ENCODE measurements around the gene ARPC1A.

ARPC1A gene

DNA sequence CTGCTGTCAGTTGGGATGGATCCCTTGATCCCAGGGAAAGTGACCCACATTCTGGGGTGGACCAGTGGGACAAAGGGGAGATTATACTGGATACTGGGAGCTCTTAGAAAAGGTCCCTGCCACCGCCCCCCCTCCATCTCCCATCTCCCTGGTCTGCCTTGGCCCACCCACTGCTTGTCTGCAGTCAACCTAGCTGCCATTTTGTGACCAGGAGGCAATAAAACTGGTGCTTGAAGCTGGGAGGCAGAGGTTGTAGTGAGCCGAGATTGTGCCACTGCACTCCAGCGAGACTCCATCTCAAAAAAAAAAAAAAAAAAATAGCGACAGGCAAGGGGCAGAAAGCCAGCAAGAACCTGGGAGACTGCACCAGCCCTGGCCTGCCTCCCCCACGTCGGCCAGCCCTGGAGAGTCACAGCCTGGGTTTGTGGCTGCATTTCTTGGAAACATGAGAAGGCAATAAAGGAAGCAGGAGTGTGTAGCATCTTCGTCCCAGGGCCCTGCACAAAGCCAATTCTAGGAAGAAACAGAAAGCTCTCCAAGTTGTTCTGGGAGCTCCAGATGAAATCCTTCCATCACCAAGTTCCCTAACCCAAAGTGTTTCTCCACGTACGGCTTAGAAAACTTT, 44.2 kb downstream of the ARPC1A start:
- TF ChIP-seq CTCF (IDR thresholded peaks at IDR 0.05), result no peak

- TF ChIP-seq CTCF (IDR thresholded peaks at IDR 0.05), result no peak
Measured at GRCh38 chr7:99371376-99371920, 45.8 kb downstream of the ARPC1A start.

GRCh38 chr7:99372275-99373090, 46.8 kb downstream of the ARPC1A start:
- TF ChIP-seq CTCF (IDR thresholded peaks at IDR 0.05), result no peak

DNA sequence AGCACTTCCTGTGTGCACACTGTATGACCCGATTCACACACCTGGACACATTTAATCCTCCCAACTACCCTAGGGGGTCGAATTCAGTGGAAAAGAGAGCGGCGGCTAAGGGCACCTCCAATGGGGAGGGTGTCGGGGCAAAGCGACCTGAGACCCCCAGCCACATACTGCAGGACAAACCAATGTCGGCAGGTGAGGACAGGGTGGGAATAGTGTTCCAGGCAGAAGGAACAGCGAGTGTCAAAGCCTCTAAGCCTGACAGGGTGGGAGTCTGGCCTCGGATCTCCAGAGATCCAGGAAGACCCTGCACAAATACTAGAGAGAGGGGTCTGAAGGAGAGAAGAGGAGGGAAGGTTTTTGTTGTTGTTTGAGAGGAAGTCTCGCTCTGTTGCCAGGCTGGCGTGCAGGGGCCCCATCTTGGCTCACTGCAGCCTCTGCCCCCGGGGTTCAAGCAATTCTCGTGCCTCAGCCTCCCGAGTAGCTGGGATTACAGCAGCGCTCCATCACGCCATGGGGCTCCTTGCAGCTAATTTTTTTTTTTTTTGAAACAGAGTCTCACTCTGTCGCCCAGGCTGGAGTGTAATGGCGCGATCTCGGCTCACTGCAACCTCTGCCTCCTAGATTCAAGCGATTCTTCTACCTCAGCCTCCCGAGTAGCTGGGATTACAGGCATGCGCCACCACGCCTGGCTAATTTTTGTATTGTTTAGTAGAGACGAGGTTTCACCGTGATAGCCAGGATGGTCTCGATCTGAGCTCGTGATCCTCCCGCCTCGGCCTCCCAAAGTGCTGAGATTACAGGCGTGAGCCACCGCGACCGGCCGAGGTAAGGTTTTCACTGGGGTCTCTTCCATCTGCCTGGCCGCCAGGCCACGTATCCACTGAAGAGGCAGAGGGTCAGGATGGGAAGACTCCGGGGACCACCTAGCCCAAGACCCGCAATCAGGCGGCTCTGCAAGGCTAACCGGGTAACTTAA, 47.7 kb downstream of the ARPC1A start:
- TF ChIP-seq CTCF (IDR thresholded peaks at IDR 0.05), result no peak

DNA sequence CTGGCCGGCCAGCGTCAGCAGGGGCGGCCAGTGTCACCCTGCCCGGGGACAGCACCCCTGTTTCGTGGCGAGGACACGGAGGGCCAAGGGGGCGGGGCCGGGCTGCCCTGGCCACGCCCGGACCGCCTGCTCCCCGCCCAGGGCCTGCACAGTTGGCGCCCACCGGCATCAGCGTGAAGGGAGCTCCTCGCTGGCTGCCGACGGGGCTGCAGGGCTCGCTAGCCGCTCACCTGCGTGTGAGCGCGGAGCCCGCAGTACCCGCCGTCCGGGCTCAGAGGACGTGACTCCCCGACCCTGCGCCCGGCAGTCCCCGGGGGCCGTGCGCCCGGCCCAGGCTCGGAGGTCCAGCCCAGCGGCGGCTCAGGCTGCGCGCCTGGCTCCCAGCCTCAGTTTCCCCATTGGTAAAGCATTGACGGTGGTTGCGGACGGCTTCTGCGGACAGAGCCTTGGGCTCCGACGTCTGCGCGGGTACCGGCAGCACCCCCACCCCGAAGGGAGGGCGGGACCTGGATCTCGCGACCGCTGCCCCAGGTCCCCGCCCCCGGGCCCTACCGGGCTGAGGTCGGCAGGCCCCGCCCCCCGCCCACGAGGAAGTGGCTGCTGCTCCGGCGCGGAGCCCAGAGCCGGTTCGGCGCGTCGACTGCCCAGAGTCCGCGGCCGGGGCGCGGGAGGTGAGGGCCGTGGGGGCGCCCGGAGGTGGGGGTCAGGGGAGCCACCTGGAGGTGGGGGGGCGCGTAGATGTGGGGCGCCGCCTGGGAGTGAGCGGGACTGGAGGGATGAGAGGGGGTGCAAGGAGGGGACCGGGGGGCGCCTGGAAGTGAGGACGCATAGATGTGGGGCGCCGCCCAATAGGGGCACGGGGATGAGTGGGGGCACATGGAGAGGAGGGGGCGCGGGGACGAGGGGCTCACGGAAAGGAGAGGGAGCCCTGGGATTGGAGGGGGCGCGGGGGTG, 48.7 kb downstream of the ARPC1A start, which contains the start of gene ARPC1B:
Gene ARPC1B, plus strand, starts transcription at position 620 of the 954 bp plus-strand sequence. CDS start 10,985 bp downstream, outside the sequence.
- no peak for TF ChIP-seq CTCF (IDR thresholded peaks at IDR 0.05)

GRCh38 chr7:99375070-99375807, 49.5 kb downstream of the ARPC1A start:
- no peak for TF ChIP-seq CTCF (IDR thresholded peaks at IDR 0.05)

Measured in LNCAP (cell line).